LNCAP (cell line): ENCODE results near the gene NAPG.

Source experiments
- CTCF ChIP-seq: fragments of 450-650 bp; IDR thresholded peaks from 2 replicates; pipeline ENCODE4 v1.5.1; 2017; ENCODE audit warnings: mild to moderate bottlenecking

NAPG gene

GRCh38 chr18:10525697-10526560 lies at the start of gene NAPG:
TSS of gene NAPG (plus strand) at chr18:10526027. CDS start at chr18:10526103, 76 bp downstream.
- no peak for TF ChIP-seq CTCF

GRCh38 chr18:10476338-10476791 lies 49.5 kb upstream of the NAPG start:
- no peak for TF ChIP-seq CTCF

- TF ChIP-seq CTCF: no peak
Observed at GRCh38 chr18:10477121-10477862, 48.5 kb upstream of the NAPG start.

GRCh38 chr18:10477863-10478260 lies 48.0 kb upstream of the NAPG start:
- TF ChIP-seq CTCF: no peak

GRCh38 chr18:10481831-10482230 lies 44.0 kb upstream of the NAPG start:
- no peak for TF ChIP-seq CTCF

GRCh38 chr18:10482363-10482984 lies 43.4 kb upstream of the NAPG start:
- TF ChIP-seq CTCF: no peak
